ENCODE measurements around the gene NID1. TPM values are rescaled to one million over a fixed set of nuclear protein-coding genes. Genes with fewer than 3 reads are reported as not detected.

The NID1 gene
- total RNA-seq, 1 experiment from 2014 or later: 0.32 TPM

- DNase-seq (ENCODE audit: low read depth, low spot score): no peak
- Histone ChIP-seq H3K27ac (ENCODE audit: low read depth, low read length) (no peak overlapping the region), H2AFZ (ENCODE audit: low read depth, low read length, poor library complexity, severe bottlenecking) (no peak overlapping the region), H3K4me3 (replicated peaks in 1 of 2; ENCODE audit: low read depth in 1 of 2, low read length in 2 of 2) (no peak overlapping the region), H3K79me2 (ENCODE audit: insufficient read depth, low read length) (no peaks in the 10 kb centered on the region), H3K9me3 (ENCODE audit: control insufficient read depth in 1 of 2, insufficient read depth in 1 of 2, low read depth in 1 of 2, low read length in 2 of 2) (peaks cover 0 to 3% of the 10 kb centered on the region in 2 experiments; a peak in 1 of 4 replicates), H3K27me3 (ENCODE audit: insufficient read depth, low read length) (no peaks in the 10 kb centered on the region), H3K9me2 (ENCODE audit: insufficient read depth) (no peaks in the 10 kb centered on the region), H3K4me1 (ENCODE audit: control insufficient read depth in 1 of 2, insufficient read depth in 2 of 2, low read length in 2 of 2) (0 out of 4 replicates have a peak, but pooled peaks cover 0 to 2% of the 10 kb centered on the region in 2 experiments), H4K20me1 (ENCODE audit: insufficient read depth) (no peaks in the 10 kb centered on the region), H3K36me3 (ENCODE audit: control insufficient read depth in 1 of 2, insufficient read depth in 2 of 2, low read length in 2 of 2) (no peaks in the 10 kb centered on the region), H3K4me2 (ENCODE audit: low read length) (no peak overlapping the region), H3K9ac (ENCODE audit: low read length) (no peak overlapping the region)
- BruUV-seq (replicated peaks): no TSS peak
- TF ChIP-seq RAD21 (IDR thresholded peaks at IDR 0.05; ENCODE audit: low read depth) (no peak), EZH2phosphoT487 (IDR thresholded peaks at IDR 0.05; ENCODE audit: borderline replicate concordance) (no peak), ELF1 (IDR thresholded peaks at IDR 0.05; ENCODE audit: borderline replicate concordance, low read depth) (no peak), POLR2A (IDR thresholded peaks at IDR 0.05; ENCODE audit: borderline replicate concordance, extremely low read depth, insufficient read depth, insufficient read length) (no peak), EZH2 (IDR thresholded peaks at IDR 0.05) (no peak), EGR1 (IDR thresholded peaks at IDR 0.05; ENCODE audit: low read depth) (no peak), ATF3 (IDR thresholded peaks at IDR 0.05) (no peak), CBX3 (IDR thresholded peaks at IDR 0.05; ENCODE audit: low read depth) (no peak), TCF7L2 (IDR thresholded peaks at IDR 0.05; ENCODE audit: borderline replicate concordance, extremely low read depth, insufficient read depth, insufficient read length) (no peak), SIN3A (IDR thresholded peaks at IDR 0.05; ENCODE audit: low read depth) (no peak), ZFX (IDR thresholded peaks at IDR 0.05) (no peak), POLR2AphosphoS5 (IDR thresholded peaks at IDR 0.05; ENCODE audit: low read depth, low read length) (no peak), REST (IDR thresholded peaks at IDR 0.05; ENCODE audit: low read depth) (no peak), CTCF (IDR thresholded peaks at IDR 0.05 in 2 of 3, conservative IDR thresholded peaks at IDR 0.05 in 1 of 3; ENCODE audit: borderline replicate concordance in 1 of 3, insufficient read depth in 1 of 3, low read depth in 2 of 3, low read length in 2 of 3) (no peak), ZBTB33 (IDR thresholded peaks at IDR 0.05; ENCODE audit: extremely low read depth, insufficient replicate concordance, low read length) (no peak), SRF (IDR thresholded peaks at IDR 0.05; ENCODE audit: low read depth) (no peak), ZNF274 (IDR thresholded peaks at IDR 0.05; ENCODE audit: low read depth, low read length) (no peak), JUND (IDR thresholded peaks at IDR 0.05) (no peak), SP1 (IDR thresholded peaks at IDR 0.05; ENCODE audit: low read depth) (no peak)
- no peak for ATAC-seq
- CTCF ChIA-PET: no interaction called here
- POLR2A ChIA-PET: no interaction called here
- intact Hi-C loops (cut with micrococcal nuclease): no loop called here
- RAD21 ChIA-PET (ENCODE audit: low non-redundant PET in 1 of 2, low total read pairs in 2 of 2, uncharacterized antibody in 2 of 2, unreplicated experiment in 2 of 2): no interaction called here
These were observed 25.9 kb upstream of the NID1 start for GRCh38 chr1:236090741-236091147.

All from HCT116 (cell line).